Ovary (tissue), 9 donors: ENCODE data around the gene MAN2A1. TPM values are rescaled to one million over a fixed set of nuclear protein-coding genes. Genes with fewer than 3 reads are reported as not detected.
"Not testable (repeated sequence)": the region's sequence is repeated elsewhere in the genome, so short reads cannot be mapped to it uniquely, and the experiment has no call there.

Source experiments
- DNase-seq, 5 donors: peaks; one replicate each; pipeline ENCODE4 v3.0.0-alpha.2; 2019 to 2020
- H3K27ac ChIP-seq, 2 donors: fragments of 200-600 bp; one replicate each; pipeline versions ENCODE4 v1.5.1 to v1.8.0; 2019 to 2022
- H3K27me3 ChIP-seq: fragments of 200-600 bp; one replicate; pipeline ENCODE4 v1.8.0; 2022
- H3K36me3 ChIP-seq: fragments of 200-600 bp; sonication (generic); one replicate; pipeline ENCODE4 v1.5.1; 2019
- H3K4me1 ChIP-seq: one replicate; pipeline ENCODE4 v1.8.1; 2013; ENCODE audit warnings: mild to moderate bottlenecking, moderate library complexity; ENCODE audit not compliant: insufficient read depth
- H3K4me3 ChIP-seq: fragments of 200-600 bp; sonication (generic); one replicate; pipeline ENCODE4 v1.5.1; 2017
- H3K9me3 ChIP-seq, 2 donors: fragments of 200-600 bp in 1 of 2; sonication (generic) in 1 of 2; one replicate each; pipeline versions ENCODE4 v1.5.1 to v1.8.1; 2013 to 2019; ENCODE audit warnings: mild to moderate bottlenecking in 1 of 2, moderate library complexity in 1 of 2
- EP300 ChIP-seq: sonication (generic); formaldehyde crosslinking; IDR thresholded peaks from one replicate; pipeline ENCODE4 v1.6.1; 2017; ENCODE audit warnings: antibody characterized with exemption
- POLR2A ChIP-seq: fragments of 450-650 bp; IDR thresholded peaks from one replicate; pipeline ENCODE4 v1.6.1; 2017; ENCODE audit warnings: antibody characterized with exemption, mild to moderate bottlenecking, moderate library complexity
- WGBS, 3 donors: extraction: QIAGEN DNeasy Blood & Tissue Kit in 1 of 3; methylation state at CpG; one replicate each; pipeline versions ENCODE4 v1.1.5 to v1.1.7; 2013 to 2017; 5-methylcytosine and 5-hydroxymethylcytosine counted together
- intact Hi-C, 4 donors: fragments of 100-400 bp; cut with DNase I; formaldehyde crosslinking; loops; one replicate each; pipeline versions ENCODE4 v1.11.0 to v1.15.1; 2022 to 2023
- polyA plus RNA-seq, 2 donors: library from polyadenylated mRNA; stranded (reverse); fragments of 200-250 nt in 1 of 2; fragments of 350-450 nt in 1 of 2; fragmentation: Illumina TruSeq in 1 of 2; extraction: RNeasy Lipid Tissue Mini Kit (QIAGEN cat#74804) in 1 of 2; gene quantifications; one replicate each; pipeline ENCODE4 v1.2.3, GENCODE V29; 2013 to 2014
- total RNA-seq, 7 donors: library from RNA; depleted of rRNA in 2 of 7; stranded (reverse); fragments of >200 nt in 2 of 7; fragmentation: NEBNext Ultra II Directional in 3 of 7; extraction: Animal tissue kit (Norgen Biotek cat#: 25700) in 3 of 7; gene quantifications; one replicate each; pipeline versions ENCODE4 v1.1.0 to v1.2.4, GENCODE V29; 2016 to 2023
- TF ChIP-seq, protein P1 (sequence below), 3 donors: fragments of 450-650 bp in 2 of 3; fragments of 200-600 bp in 1 of 3; IDR thresholded peaks; one replicate each; pipeline versions ENCODE4 v1.5.1 to v1.8.0; 2016 to 2022; ENCODE audit warnings: antibody characterized with exemption in 3 of 3, mild to moderate bottlenecking in 1 of 3
- donor health status: DM: no; HTN: no; CAD: no; lungs with moderate emphysema.
- donor health status: DM: no; HTN: no; CAD: no.
- donor health status: Bipolar disorder and iron deficiency.
- donor health status: DM: yes; HTN: yes; CAD: no.
- donor health status: DM: no; HTN: no; CAD: no.
- donor health status: DM: yes; HTN: yes; CAD: no.

Gene MAN2A1
- total and polyA plus RNA-seq, 9 donors: 10.7 to 56.5 (median 31.1) TPM

DNA sequence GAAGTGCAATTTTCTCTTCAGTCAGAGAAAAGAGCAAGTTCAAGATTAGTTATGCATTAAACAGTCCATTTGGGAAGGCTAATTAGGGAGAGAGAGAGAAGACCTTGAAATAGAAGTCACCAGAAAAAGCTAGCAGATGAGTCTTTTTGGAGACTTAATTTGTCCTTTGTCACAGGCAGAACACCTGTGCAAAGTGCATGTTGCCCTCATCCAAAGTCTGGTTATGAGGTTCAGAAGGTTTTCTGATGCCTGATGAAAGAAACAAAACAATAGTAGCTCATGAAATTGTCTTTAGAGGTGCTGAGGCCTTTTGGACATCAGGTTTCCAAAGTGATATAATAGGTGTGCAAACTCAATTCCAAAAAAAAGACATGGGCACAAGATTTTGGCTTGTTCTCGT is 199.3 kb downstream of the MAN2A1 start:
- Histone ChIP-seq H3K27ac (no peak overlapping the region), H3K9me3 (no peaks in the 10 kb centered on the region)

DNA sequence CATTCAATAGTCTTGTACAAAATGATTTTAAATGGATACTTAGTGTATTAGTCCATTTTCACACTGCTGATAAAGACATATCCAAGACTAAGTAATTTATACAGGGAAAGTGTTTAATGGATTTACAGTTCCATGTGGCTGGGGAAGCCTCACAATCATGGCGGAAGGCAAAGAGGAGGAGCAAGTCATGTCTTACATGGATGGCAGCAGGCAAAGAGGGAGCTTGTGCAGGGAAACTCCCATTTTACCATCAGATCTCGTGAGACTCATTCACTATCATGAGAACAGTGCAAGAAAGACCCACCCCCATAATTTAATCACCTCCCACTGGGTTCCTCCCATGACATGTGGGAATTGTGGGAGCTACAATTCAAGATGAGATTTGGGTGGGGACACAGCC is 203.5 kb downstream of the MAN2A1 start:
- H3K4me3 ChIP-seq, H3K9me3 ChIP-seq, DNase-seq, H3K4me1 ChIP-seq, H3K27me3 ChIP-seq, intact Hi-C loops, H3K36me3 ChIP-seq, H3K27ac ChIP-seq: not testable (repeated sequence)
- WGBS, 3 donors: 82 to 90% (median 88%) methylated on average over 2 of the region's 2 CpGs

More for the DNA sequence above, 199.3 kb downstream of the MAN2A1 start:
- no peak for TF ChIP-seq POLR2A
- TF ChIP-seq EP300: no peak
- TF ChIP-seq, protein P1, sequence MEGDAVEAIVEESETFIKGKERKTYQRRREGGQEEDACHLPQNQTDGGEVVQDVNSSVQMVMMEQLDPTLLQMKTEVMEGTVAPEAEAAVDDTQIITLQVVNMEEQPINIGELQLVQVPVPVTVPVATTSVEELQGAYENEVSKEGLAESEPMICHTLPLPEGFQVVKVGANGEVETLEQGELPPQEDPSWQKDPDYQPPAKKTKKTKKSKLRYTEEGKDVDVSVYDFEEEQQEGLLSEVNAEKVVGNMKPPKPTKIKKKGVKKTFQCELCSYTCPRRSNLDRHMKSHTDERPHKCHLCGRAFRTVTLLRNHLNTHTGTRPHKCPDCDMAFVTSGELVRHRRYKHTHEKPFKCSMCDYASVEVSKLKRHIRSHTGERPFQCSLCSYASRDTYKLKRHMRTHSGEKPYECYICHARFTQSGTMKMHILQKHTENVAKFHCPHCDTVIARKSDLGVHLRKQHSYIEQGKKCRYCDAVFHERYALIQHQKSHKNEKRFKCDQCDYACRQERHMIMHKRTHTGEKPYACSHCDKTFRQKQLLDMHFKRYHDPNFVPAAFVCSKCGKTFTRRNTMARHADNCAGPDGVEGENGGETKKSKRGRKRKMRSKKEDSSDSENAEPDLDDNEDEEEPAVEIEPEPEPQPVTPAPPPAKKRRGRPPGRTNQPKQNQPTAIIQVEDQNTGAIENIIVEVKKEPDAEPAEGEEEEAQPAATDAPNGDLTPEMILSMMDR (IDR thresholded peaks at IDR 0.05): no peak
- Histone ChIP-seq H3K36me3 (no peaks in the 10 kb centered on the region), H3K27me3 (no peaks in the 10 kb centered on the region), H3K4me3 (no peak overlapping the region), H3K4me1 (no peaks in the 10 kb centered on the region)
- DNase-seq: no peak
- intact Hi-C loops: no loop called here
- 78 to 87% (median 80%) methylated on average over 1 of the region's 1 CpG for WGBS, 3 donors

DNA sequence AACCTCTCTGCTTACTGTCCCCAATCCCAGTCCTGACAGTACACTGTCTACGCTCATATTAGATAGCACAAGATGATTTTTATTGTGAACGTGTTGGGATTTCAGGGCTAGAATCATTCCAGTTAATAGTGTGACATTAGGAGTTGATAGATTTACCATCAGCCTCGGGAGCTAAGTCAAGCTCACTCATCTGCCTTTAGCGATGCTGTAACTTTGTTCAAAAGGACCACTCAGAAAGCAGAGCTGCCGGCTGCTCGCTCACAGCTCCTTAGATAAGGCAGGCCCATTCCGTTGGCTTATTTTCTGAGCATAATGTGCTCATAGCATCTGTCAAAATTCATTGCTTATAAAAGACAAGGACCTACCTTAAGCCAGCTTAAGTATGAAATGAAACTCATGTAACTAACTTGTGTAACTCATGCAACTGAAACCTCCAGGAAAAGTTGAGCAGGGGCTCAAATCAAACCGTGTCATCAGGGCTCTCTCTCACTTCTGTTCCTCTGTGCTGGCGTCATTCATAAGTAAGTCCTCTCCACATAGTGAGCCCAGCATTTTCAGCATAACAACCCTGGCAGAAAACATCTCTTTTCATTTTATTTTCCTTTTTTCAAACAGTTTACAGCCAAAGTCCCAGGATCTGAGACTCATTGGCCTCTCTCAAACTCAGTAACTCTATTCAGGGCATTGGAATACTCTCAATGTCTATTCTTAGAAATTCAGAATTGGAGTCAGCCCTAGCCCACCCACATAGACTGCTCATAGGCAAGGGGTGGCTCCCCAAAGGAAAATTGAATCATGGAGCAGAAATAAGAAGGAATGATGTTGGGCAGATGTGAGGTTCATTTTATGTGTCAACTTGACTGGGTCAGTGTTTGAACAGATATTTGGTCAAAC is 208.8 kb downstream of the MAN2A1 start:
- no peaks in the 10 kb centered on the region for H3K4me1 ChIP-seq

DNA sequence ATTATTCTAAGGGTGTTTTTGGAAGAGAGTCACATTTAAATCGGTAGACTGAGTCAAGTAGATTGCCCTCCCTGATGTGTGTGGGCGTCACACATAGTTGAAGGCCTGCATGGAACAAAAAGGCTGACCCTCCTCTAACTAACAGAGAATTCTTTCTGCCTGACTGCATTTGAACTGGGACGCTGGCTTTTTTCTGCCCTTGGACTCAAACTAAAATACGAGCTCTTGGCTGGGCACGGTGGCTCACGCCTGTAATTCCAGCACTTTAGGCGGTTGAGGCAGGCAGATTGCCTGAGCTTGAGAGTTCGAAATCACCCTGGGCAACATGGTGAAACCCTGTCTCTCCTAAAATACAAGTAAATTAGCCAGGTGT is 209.4 kb downstream of the MAN2A1 start:
- no peak overlapping the region for H3K27ac ChIP-seq
- no peaks in the 10 kb centered on the region for H3K4me1 ChIP-seq
- WGBS, 3 donors: 69 to 82% (median 77%) methylated on average over 8 of the region's 8 CpGs
- TF ChIP-seq POLR2A: no peak
- TF ChIP-seq, protein P1 (IDR thresholded peaks at IDR 0.05): no peak
- no peak for TF ChIP-seq EP300
- no peak overlapping the region for H3K4me3 ChIP-seq
- H3K36me3 ChIP-seq: no peaks in the 10 kb centered on the region
- intact Hi-C loops: no loop called here
- H3K9me3 ChIP-seq: no peaks in the 10 kb centered on the region
- no peaks in the 10 kb centered on the region for H3K27me3 ChIP-seq
- no peak for DNase-seq

More for the DNA sequence above, 208.8 kb downstream of the MAN2A1 start:
- Histone ChIP-seq H3K36me3 (no peaks in the 10 kb centered on the region), H3K27ac (no peak overlapping the region), H3K9me3 (no peaks in the 10 kb centered on the region), H3K27me3 (no peaks in the 10 kb centered on the region), H3K4me3 (no peak overlapping the region)
- intact Hi-C loops: no loop called here
- WGBS, 3 donors: 56 to 62% (median 58%) methylated on average over 9 of the region's 9 CpGs
- TF ChIP-seq, protein P1 (IDR thresholded peaks at IDR 0.05): no peak
- TF ChIP-seq EP300 (no peak), POLR2A (no peak)
- no peak for DNase-seq

DNA sequence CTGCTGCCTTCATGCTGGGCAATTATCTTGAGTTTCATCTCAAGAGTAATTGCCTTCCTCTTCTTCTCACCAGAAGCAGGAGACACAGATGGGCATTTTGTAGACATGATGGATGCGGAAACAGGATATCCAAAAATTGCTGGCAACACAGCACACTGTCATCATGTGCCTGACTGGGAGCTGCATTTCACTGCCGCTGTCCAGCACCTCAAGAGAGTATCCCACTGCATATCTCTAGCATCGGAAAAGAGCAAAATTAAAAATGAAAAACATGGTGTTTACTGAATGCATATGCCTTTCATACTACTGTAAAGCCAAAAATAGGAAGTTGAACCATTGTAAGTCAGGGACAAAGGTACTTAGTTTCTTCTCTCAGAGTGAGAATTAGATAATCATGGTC is 210.7 kb downstream of the MAN2A1 start:
- Histone ChIP-seq H3K9me3 (no peaks in the 10 kb centered on the region), H3K4me3 (no peak overlapping the region), H3K27ac (no peak overlapping the region), H3K36me3 (no peaks in the 10 kb centered on the region), H3K4me1 (no peaks in the 10 kb centered on the region), H3K27me3 (no peaks in the 10 kb centered on the region)
- intact Hi-C loops: no loop called here
- WGBS, 3 donors: 57 to 75% (median 73%) methylated on average over 3 of the region's 3 CpGs
- TF ChIP-seq, protein P1 (IDR thresholded peaks at IDR 0.05): no peak
- TF ChIP-seq POLR2A (no peak), EP300 (no peak)
- DNase-seq: no peak
